K562 (cell line): ENCODE measurements around the gene ARSK. TPM values are rescaled to one million over a fixed set of nuclear protein-coding genes. Genes with fewer than 3 reads are reported as not detected.

Experiments
- CHD4 ChIP-seq: fragments of 200-600 bp; sonication (generic); IDR thresholded peaks from 3 replicates; pipeline ENCODE4 v1.6.1; 2012; ENCODE audit warnings: low read depth, mild to moderate bottlenecking, mixed read lengths, low read length, inconsistent platforms; ENCODE audit not compliant: insufficient read depth, insufficient replicate concordance, poor library complexity, severe bottlenecking
- CTBP1 ChIP-seq: fragments of 450-650 bp; IDR thresholded peaks from 2 replicates; pipeline ENCODE4 v1.6.1; 2016; ENCODE audit warnings: borderline replicate concordance
- ILF3 ChIP-seq: fragments of 450-650 bp; IDR thresholded peaks from 2 replicates; pipeline ENCODE4 v1.6.1; 2018; ENCODE audit warnings: antibody characterized with exemption, mild to moderate bottlenecking, moderate library complexity, borderline replicate concordance
- JUN ChIP-seq, 2 experiments: sonication (generic) in 1 of 2; formaldehyde crosslinking in 1 of 2; IDR thresholded peaks; 2 replicates each; pipeline versions ENCODE4 v1.6.1 to v1.8.0; 2012 to 2022; ENCODE audit warnings: borderline replicate concordance in 2 of 2, mild to moderate bottlenecking in 2 of 2, improper control_type of control experiment in 1 of 2, low read depth in 1 of 2, low read length in 1 of 2, missing genetic modification reagents in 1 of 2
- LCOR ChIP-seq: sonication (generic); formaldehyde crosslinking; IDR thresholded peaks from 2 replicates; pipeline ENCODE4 v1.8.0; 2022; ENCODE audit warnings: mild to moderate bottlenecking, missing genetic modification reagents
- MCM7 ChIP-seq, 2 experiments: fragments of 450-650 bp; IDR thresholded peaks; 2 replicates each; pipeline ENCODE4 v1.6.1; 2016 to 2018
- MEIS2 ChIP-seq: fragments of 450-650 bp; IDR thresholded peaks from 2 replicates; pipeline ENCODE4 v1.6.1; 2014; ENCODE audit warnings: mild to moderate bottlenecking; ENCODE audit not compliant: partially characterized antibody
- NCOR1 ChIP-seq: fragments of 450-650 bp; IDR thresholded peaks from 2 replicates; pipeline ENCODE4 v1.6.1; 2016; ENCODE audit warnings: mild to moderate bottlenecking, moderate library complexity
- NEUROD1 ChIP-seq: fragments of 150-350 bp; IDR thresholded peaks from 2 replicates; pipeline ENCODE4 v1.6.1; 2014; ENCODE audit warnings: borderline replicate concordance, low read length, low read depth; ENCODE audit not compliant: partially characterized antibody
- PBX2 ChIP-seq, 2 experiments: IDR thresholded peaks in 1 of 2; conservative IDR thresholded peaks in 1 of 2; 2 replicates each; pipeline ENCODE4 v1.6.1; 2016; ENCODE audit warnings: low read depth in 2 of 2, mild to moderate bottlenecking in 1 of 2, missing compliant biosample characterization in 1 of 2, missing genetic modification characterization in 1 of 2, moderate library complexity in 1 of 2
- RFX7 ChIP-seq: fragments of 250-450 bp; sonication (Bioruptor Pico); IDR thresholded peaks from 2 replicates; pipeline ENCODE4 v1.5.1; 2021; ENCODE audit warnings: mild to moderate bottlenecking
- SIN3B ChIP-seq: fragments of 450-650 bp; IDR thresholded peaks from 2 replicates; pipeline ENCODE4 v1.6.1; 2017; ENCODE audit warnings: low read depth, mild to moderate bottlenecking, moderate library complexity
- ZNF324 ChIP-seq: fragments of 250-450 bp; sonication (Bioruptor Pico); IDR thresholded peaks from 2 replicates; pipeline ENCODE4 v1.4.0; 2020; ENCODE audit warnings: mild to moderate bottlenecking
- ZNF586 ChIP-seq: fragments of 450-650 bp; formaldehyde crosslinking; conservative IDR thresholded peaks from 2 replicates; pipeline ENCODE4 v1.4.0; 2020; ENCODE audit warnings: mild to moderate bottlenecking, moderate library complexity
- polyA plus RNA-seq, 8 experiments: library from polyadenylated mRNA; depleted of rRNA in 4 of 8; stranded (reverse) in 5 of 8; unstranded in 3 of 8; fragments of >200 nt; fragmentation: Nextera tagmentation in 2 of 8; fragmentation: Illumina TruSeq in 1 of 8; extraction: Ambion mirVana in 2 of 8; extraction: Trizol in 1 of 8; gene quantifications; 2 replicates each; pipeline versions ENCODE4 v1.2.1 to v1.2.3, GENCODE V29; 2011 to 2014; ENCODE audit warnings: inconsistent platforms in 1 of 8, missing spikeins in 1 of 8
- total RNA-seq, 7 experiments: library from RNA; depleted of rRNA in 6 of 7; stranded (reverse); fragments of >200 nt in 6 of 7; fragmentation: Illumina TruSeq in 2 of 7; extraction: Trizol in 2 of 7; gene quantifications; 2 replicates each; pipeline versions ENCODE4 v1.2.1 to v1.2.3, GENCODE V29; 2011 to 2021; ENCODE audit warnings: low replicate concordance in 1 of 7
- TF ChIP-seq, protein P1 (sequence below): fragments of 450-650 bp; IDR thresholded peaks from 2 replicates; pipeline ENCODE4 v1.7.1; 2018; ENCODE audit warnings: mild to moderate bottlenecking, low read depth; ENCODE audit not compliant: partially characterized antibody
- TF ChIP-seq, protein P2 (sequence below), 2 experiments: IDR thresholded peaks; 2 replicates each; pipeline ENCODE4 v1.6.1; 2011; ENCODE audit warnings: borderline replicate concordance in 1 of 2, control low read depth in 1 of 2, low read depth in 1 of 2, low read length in 1 of 2, mild to moderate bottlenecking in 1 of 2, mixed read lengths in 1 of 2, moderate library complexity in 1 of 2; ENCODE audit not compliant: insufficient read depth in 1 of 2, insufficient read length in 1 of 2, poor library complexity in 1 of 2, severe bottlenecking in 1 of 2; ENCODE audit errors: extremely low read depth in 1 of 2

ARSK gene
- total and polyA plus RNA-seq, 9 of the 15 experiments (the other 6 are each of a cell fraction or from before 2014, with no cell fraction given) = 2.7 to 9.4 (median 7.1) TPM

GRCh38 chr5:95644351-95645042, 89.6 kb downstream of the ARSK start (continued):
- TF ChIP-seq PBX2 (CRISPR knock-in tag; IDR thresholded peaks at IDR 0.05; ENCODE audit: low read depth) (no peak), PBX2 (tag; conservative IDR thresholded peaks at IDR 0.05; ENCODE audit: low read depth) (no peak), SIN3B (no peak), NCOR1 (peak; percentile 20; the same call in 1 of the 2 replicates), RFX7 (no peak), ZNF324 (CRISPR knock-in tag) (no peak), MEIS2 (peak; percentile 7), CTBP1 (peak; percentile 40; the same call in 1 of the 2 replicates), MCM7 (IDR thresholded peaks at IDR 0.05) (no peak), ZNF586 (CRISPR knock-in tag) (no peak), CHD4 (no peak), JUN (IDR thresholded peaks at IDR 0.05; ENCODE audit: borderline replicate concordance, low read depth, low read length) (no peak), JUN (CRISPR knock-in tag; IDR thresholded peaks at IDR 0.05; ENCODE audit: borderline replicate concordance) (no peak), LCOR (CRISPR knock-in tag) (0 out of 2 replicates have a peak, but pooled peaks have one; percentile 25), ILF3 (no peak), NEUROD1 (no peak)
- TF ChIP-seq, protein P1, sequence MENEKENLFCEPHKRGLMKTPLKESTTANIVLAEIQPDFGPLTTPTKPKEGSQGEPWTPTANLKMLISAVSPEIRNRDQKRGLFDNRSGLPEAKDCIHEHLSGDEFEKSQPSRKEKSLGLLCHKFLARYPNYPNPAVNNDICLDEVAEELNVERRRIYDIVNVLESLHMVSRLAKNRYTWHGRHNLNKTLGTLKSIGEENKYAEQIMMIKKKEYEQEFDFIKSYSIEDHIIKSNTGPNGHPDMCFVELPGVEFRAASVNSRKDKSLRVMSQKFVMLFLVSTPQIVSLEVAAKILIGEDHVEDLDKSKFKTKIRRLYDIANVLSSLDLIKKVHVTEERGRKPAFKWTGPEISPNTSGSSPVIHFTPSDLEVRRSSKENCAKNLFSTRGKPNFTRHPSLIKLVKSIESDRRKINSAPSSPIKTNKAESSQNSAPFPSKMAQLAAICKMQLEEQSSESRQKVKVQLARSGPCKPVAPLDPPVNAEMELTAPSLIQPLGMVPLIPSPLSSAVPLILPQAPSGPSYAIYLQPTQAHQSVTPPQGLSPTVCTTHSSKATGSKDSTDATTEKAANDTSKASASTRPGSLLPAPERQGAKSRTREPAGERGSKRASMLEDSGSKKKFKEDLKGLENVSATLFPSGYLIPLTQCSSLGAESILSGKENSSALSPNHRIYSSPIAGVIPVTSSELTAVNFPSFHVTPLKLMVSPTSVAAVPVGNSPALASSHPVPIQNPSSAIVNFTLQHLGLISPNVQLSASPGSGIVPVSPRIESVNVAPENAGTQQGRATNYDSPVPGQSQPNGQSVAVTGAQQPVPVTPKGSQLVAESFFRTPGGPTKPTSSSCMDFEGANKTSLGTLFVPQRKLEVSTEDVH = peak; percentile 52
- TF ChIP-seq, protein P2, sequence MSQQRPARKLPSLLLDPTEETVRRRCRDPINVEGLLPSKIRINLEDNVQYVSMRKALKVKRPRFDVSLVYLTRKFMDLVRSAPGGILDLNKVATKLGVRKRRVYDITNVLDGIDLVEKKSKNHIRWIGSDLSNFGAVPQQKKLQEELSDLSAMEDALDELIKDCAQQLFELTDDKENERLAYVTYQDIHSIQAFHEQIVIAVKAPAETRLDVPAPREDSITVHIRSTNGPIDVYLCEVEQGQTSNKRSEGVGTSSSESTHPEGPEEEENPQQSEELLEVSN (IDR thresholded peaks at IDR 0.05; ENCODE audit: borderline replicate concordance in 1 of 2, extremely low read depth in 1 of 2, insufficient read depth in 1 of 2, insufficient read length in 1 of 2, low read depth in 1 of 2, low read length in 1 of 2, poor library complexity in 1 of 2, severe bottlenecking in 1 of 2) = no peak
